NCI-H1436 treated with DMSO at 0.1 percent for 48 hours (cell line): ENCODE results near the gene PLEKHM2.

Experiments used
- DNase-seq: peaks from one replicate; lab custom pipeline; 2025; lab: John Stamatoyannopoulos, UW

Gene PLEKHM2

GRCh38 chr1:15702722-15703550 lies 18.8 kb downstream of the PLEKHM2 start:
- DNase-seq: no peak

GRCh38 chr1:15703562-15703961 lies 19.4 kb downstream of the PLEKHM2 start:
- no peak for DNase-seq

- DNase-seq: no peak
Measured at GRCh38 chr1:15704526-15705183, 20.5 kb downstream of the PLEKHM2 start.

- DNase-seq: no peak
Measured at GRCh38 chr1:15705184-15705566, 21.1 kb downstream of the PLEKHM2 start.

GRCh38 chr1:15706751-15707150 lies 22.6 kb downstream of the PLEKHM2 start:
- DNase-seq: no peak

GRCh38 chr1:15707239-15707925 lies 23.3 kb downstream of the PLEKHM2 start:
- no peak for DNase-seq

- DNase-seq: no peak
Measured at GRCh38 chr1:15708486-15709137, 24.5 kb downstream of the PLEKHM2 start.

- DNase-seq: no peak
Measured at GRCh38 chr1:15709226-15709625, 25.1 kb downstream of the PLEKHM2 start.

- no peak for DNase-seq
Measured at GRCh38 chr1:15712168-15712567, 28.0 kb downstream of the PLEKHM2 start.

- no peak for DNase-seq
Measured at GRCh38 chr1:15714406-15715136, 30.5 kb downstream of the PLEKHM2 start.

- DNase-seq: no peak
Measured at GRCh38 chr1:15717418-15718125, 33.5 kb downstream of the PLEKHM2 start.

GRCh38 chr1:15718199-15718601 lies 34.1 kb downstream of the PLEKHM2 start:
- no peak for DNase-seq

- DNase-seq: no peak
Measured at GRCh38 chr1:15719381-15720120, 35.4 kb downstream of the PLEKHM2 start.

- DNase-seq: no peak
Measured at GRCh38 chr1:15720861-15721260, 36.7 kb downstream of the PLEKHM2 start.

- no peak for DNase-seq
Measured at GRCh38 chr1:15722411-15722810, 38.3 kb downstream of the PLEKHM2 start.

GRCh38 chr1:15722836-15723532 lies 38.9 kb downstream of the PLEKHM2 start:
- no peak for DNase-seq

- DNase-seq: no peak
Measured at GRCh38 chr1:15723631-15724246, 39.6 kb downstream of the PLEKHM2 start.

GRCh38 chr1:15724949-15725880 lies 41.1 kb downstream of the PLEKHM2 start:
- no peak for DNase-seq
